Vagina (tissue), 2 donors: ENCODE data around the gene PLEKHA5. TPM values are rescaled to one million over a fixed set of nuclear protein-coding genes. Genes with fewer than 3 reads are reported as not detected.

ENCODE experiments used
- DNase-seq, 2 donors: peaks; one replicate each; pipeline ENCODE4 v3.0.0-alpha.2; 2017; ENCODE audit errors: extremely low spot score in 2 of 2
- H3K27ac ChIP-seq: fragments of 200-600 bp; sonication (generic); one replicate; pipeline ENCODE4 v1.5.1; 2019
- H3K27me3 ChIP-seq: fragments of 200-600 bp; sonication (generic); one replicate; pipeline ENCODE4 v1.5.1; 2019
- H3K36me3 ChIP-seq, 2 donors: fragments of 200-600 bp; sonication (generic); one replicate each; pipeline ENCODE4 v1.5.1; 2017 to 2019
- H3K4me1 ChIP-seq: fragments of 200-600 bp; sonication (generic); one replicate; pipeline ENCODE4 v1.5.1; 2019
- H3K4me3 ChIP-seq, 2 donors: fragments of 200-600 bp; sonication (generic); 1 replicate in 1 of 2; 2 replicates in 1 of 2; pipeline ENCODE4 v1.5.1; 2016 to 2019
- H3K9me3 ChIP-seq: fragments of 200-600 bp; sonication (generic); one replicate; pipeline ENCODE4 v1.5.1; 2019
- CTCF ChIP-seq, 3 experiments: fragments of 450-650 bp in 2 of 3; fragments of 200-600 bp in 1 of 3; sonication (generic) in 1 of 3; IDR thresholded peaks; one replicate each; pipeline ENCODE4 v1.5.1; 2017 to 2019; ENCODE audit warnings: antibody characterized with exemption in 3 of 3, mild to moderate bottlenecking in 2 of 3, moderate library complexity in 2 of 3
- POLR2A ChIP-seq, 2 donors: fragments of 450-650 bp; IDR thresholded peaks; one replicate each; pipeline ENCODE4 v1.6.1; 2017; ENCODE audit warnings: antibody characterized with exemption in 2 of 2, mild to moderate bottlenecking in 2 of 2, moderate library complexity in 2 of 2
- POLR2AphosphoS5 ChIP-seq, 2 donors: sonication (generic); formaldehyde crosslinking; IDR thresholded peaks; one replicate each; pipeline ENCODE4 v1.9.0; 2017; ENCODE audit warnings: antibody characterized with exemption in 2 of 2, mild to moderate bottlenecking in 2 of 2, low read depth in 1 of 2; ENCODE audit not compliant: insufficient read depth in 1 of 2
- intact Hi-C: fragments of 100-400 bp; cut with DNase I; formaldehyde crosslinking; loops from one replicate; pipeline ENCODE4 v1.15.1; 2023
- total RNA-seq: library from RNA; depleted of rRNA; stranded (reverse); fragments of >200 nt; gene quantifications from one replicate; pipeline ENCODE4 v1.2.3, GENCODE V29; 2016

The PLEKHA5 gene
- total RNA-seq, 1 donor from 2014 or later = 58.4 TPM

GRCh38 chr12:19278407-19278806 lies 148.9 kb downstream of the PLEKHA5 start:
- Histone ChIP-seq H3K36me3 (peaks cover 0 to 15% of the 10 kb centered on the region in 2 donors), H3K4me1 (peaks cover 6% of the 10 kb centered on the region), H3K27me3 (no peaks in the 10 kb centered on the region), H3K27ac (no peak overlapping the region), H3K4me3 (no peak overlapping the region), H3K9me3 (no peaks in the 10 kb centered on the region)
- no peak for DNase-seq
- intact Hi-C loops = no loop called here
- TF ChIP-seq POLR2AphosphoS5 (IDR thresholded peaks at IDR 0.05; ENCODE audit: insufficient read depth in 1 of 2, low read depth in 1 of 2) = no peak
- no peak for TF ChIP-seq POLR2A (IDR thresholded peaks at IDR 0.05)
- no peak for TF ChIP-seq CTCF (IDR thresholded peaks at IDR 0.05)

GRCh38 chr12:19282133-19282699 lies 152.7 kb downstream of the PLEKHA5 start:
- Histone ChIP-seq H3K27me3 (no peaks in the 10 kb centered on the region), H3K4me3 (no peak overlapping the region), H3K9me3 (no peaks in the 10 kb centered on the region), H3K27ac (no peak overlapping the region), H3K4me1 (no peaks in the 10 kb centered on the region), H3K36me3 (peaks cover 0 to 20% of the 10 kb centered on the region in 2 donors)
- intact Hi-C loops = no loop called here
- no peak for TF ChIP-seq POLR2A (IDR thresholded peaks at IDR 0.05)
- no peak for TF ChIP-seq CTCF (IDR thresholded peaks at IDR 0.05)
- no peak for TF ChIP-seq POLR2AphosphoS5 (IDR thresholded peaks at IDR 0.05; ENCODE audit: insufficient read depth in 1 of 2, low read depth in 1 of 2)
- no peak for DNase-seq

- no peak for DNase-seq
- TF ChIP-seq POLR2A (IDR thresholded peaks at IDR 0.05) = no peak
- TF ChIP-seq POLR2AphosphoS5 (IDR thresholded peaks at IDR 0.05; ENCODE audit: insufficient read depth in 1 of 2, low read depth in 1 of 2) = no peak
- TF ChIP-seq CTCF (IDR thresholded peaks at IDR 0.05) = no peak
- H3K27me3 ChIP-seq = no peaks in the 10 kb centered on the region
- intact Hi-C loops = no loop called here
- H3K4me1 ChIP-seq = no peaks in the 10 kb centered on the region
- no peak overlapping the region for H3K27ac ChIP-seq
- no peaks in the 10 kb centered on the region for H3K9me3 ChIP-seq
- H3K4me3 ChIP-seq = no peak overlapping the region
- peaks cover 0 to 20% of the 10 kb centered on the region in 2 donors for H3K36me3 ChIP-seq
Measured at GRCh38 chr12:19284658-19285057, 155.1 kb downstream of the PLEKHA5 start.

GRCh38 chr12:19285793-19286448 lies 156.4 kb downstream of the PLEKHA5 start:
- H3K4me1 ChIP-seq = no peaks in the 10 kb centered on the region
- intact Hi-C loops = no loop called here
- TF ChIP-seq POLR2A (IDR thresholded peaks at IDR 0.05) = no peak
- no peak for TF ChIP-seq CTCF (IDR thresholded peaks at IDR 0.05)
- TF ChIP-seq POLR2AphosphoS5 (IDR thresholded peaks at IDR 0.05; ENCODE audit: insufficient read depth in 1 of 2, low read depth in 1 of 2) = no peak
- H3K27me3 ChIP-seq = no peaks in the 10 kb centered on the region
- H3K9me3 ChIP-seq = no peaks in the 10 kb centered on the region
- H3K36me3 ChIP-seq = peaks cover 0 to 15% of the 10 kb centered on the region in 2 donors
- DNase-seq = no peak
- no peak overlapping the region for H3K27ac ChIP-seq
- no peak overlapping the region for H3K4me3 ChIP-seq

- no peak for DNase-seq
- Histone ChIP-seq H3K4me3 (no peak overlapping the region), H3K27ac (no peak overlapping the region), H3K36me3 (peaks cover 0 to 15% of the 10 kb centered on the region in 2 donors), H3K4me1 (no peaks in the 10 kb centered on the region), H3K9me3 (no peaks in the 10 kb centered on the region), H3K27me3 (no peaks in the 10 kb centered on the region)
- no peak for TF ChIP-seq CTCF (IDR thresholded peaks at IDR 0.05)
- no peak for TF ChIP-seq POLR2A (IDR thresholded peaks at IDR 0.05)
- no peak for TF ChIP-seq POLR2AphosphoS5 (IDR thresholded peaks at IDR 0.05; ENCODE audit: insufficient read depth in 1 of 2, low read depth in 1 of 2)
- intact Hi-C loops = no loop called here
Measured at GRCh38 chr12:19287302-19287701, 157.8 kb downstream of the PLEKHA5 start.
